Measurements from ENCODE around the gene FXN. TPM values are rescaled to one million over a fixed set of nuclear protein-coding genes. Genes with fewer than 3 reads are reported as not detected.

FXN gene
- total RNA-seq, 4 donors from 2014 or later: 2.4 to 7.3 (median 5.2) TPM

DNA sequence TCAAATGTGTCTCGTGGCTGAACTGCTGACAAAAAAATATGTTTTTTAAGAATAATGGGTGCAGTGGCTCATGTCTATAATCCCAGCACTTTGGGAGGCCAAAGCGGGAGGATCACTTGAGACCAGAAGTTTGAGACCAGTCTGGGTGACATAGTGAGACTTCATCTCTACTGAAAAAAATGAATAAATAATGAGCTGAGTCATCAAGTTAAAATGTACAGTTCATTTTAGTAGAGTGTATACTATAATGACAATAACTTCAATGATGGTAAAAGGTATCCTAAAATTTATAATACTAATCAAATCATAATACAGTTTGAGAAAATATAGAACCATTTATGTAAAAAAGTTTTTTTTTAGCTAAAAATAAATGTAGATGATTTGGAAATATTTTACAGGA, 100.6 kb downstream of the FXN start:
- WGBS, 2 donors: 93 to 95% methylated on average over 2 of the region's 2 CpGs
- no peak for TF ChIP-seq EP300 (IDR thresholded peaks at IDR 0.05)
- TF ChIP-seq, protein P1, sequence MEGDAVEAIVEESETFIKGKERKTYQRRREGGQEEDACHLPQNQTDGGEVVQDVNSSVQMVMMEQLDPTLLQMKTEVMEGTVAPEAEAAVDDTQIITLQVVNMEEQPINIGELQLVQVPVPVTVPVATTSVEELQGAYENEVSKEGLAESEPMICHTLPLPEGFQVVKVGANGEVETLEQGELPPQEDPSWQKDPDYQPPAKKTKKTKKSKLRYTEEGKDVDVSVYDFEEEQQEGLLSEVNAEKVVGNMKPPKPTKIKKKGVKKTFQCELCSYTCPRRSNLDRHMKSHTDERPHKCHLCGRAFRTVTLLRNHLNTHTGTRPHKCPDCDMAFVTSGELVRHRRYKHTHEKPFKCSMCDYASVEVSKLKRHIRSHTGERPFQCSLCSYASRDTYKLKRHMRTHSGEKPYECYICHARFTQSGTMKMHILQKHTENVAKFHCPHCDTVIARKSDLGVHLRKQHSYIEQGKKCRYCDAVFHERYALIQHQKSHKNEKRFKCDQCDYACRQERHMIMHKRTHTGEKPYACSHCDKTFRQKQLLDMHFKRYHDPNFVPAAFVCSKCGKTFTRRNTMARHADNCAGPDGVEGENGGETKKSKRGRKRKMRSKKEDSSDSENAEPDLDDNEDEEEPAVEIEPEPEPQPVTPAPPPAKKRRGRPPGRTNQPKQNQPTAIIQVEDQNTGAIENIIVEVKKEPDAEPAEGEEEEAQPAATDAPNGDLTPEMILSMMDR (IDR thresholded peaks at IDR 0.05): no peak
- TF ChIP-seq POLR2A (IDR thresholded peaks at IDR 0.05): no peak
- no peak for DNase-seq (ENCODE audit: low spot score in 2 of 2)

DNA sequence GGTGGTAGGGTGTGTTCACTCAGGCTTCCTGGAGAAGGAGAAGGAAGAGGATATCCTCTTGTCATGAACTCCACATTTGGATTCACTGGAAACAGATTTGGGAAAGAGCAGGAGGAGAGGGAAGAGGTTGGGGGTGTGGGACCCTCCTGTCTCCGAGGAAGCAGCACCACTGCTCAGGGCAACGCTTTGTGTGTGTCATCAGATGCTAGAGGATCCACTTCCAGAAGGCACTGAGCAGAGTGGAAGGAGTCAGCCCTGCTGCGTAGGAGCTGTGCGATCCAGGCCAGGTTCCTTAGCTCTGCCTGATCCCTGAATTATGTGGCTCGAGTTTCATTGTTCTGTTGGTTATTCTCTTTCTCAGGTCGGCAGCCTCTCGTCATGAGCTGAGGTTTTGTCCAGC, 101.2 kb downstream of the FXN start:
- Histone ChIP-seq H3K4me1 (peaks cover 0 to 18% (median 5%) of the 10 kb centered on the region in 4 donors), H3K27me3 (no peaks in the 10 kb centered on the region), H3K27ac (peak overlapping the region in 2 of 4 donors; percentile 10 to 64), H3K9me3 (no peaks in the 10 kb centered on the region), H3K4me3 (no peak overlapping the region), H3K36me3 (no peaks in the 10 kb centered on the region)
- DNase-seq (ENCODE audit: low spot score in 2 of 2): no peak
- TF ChIP-seq POLR2A (IDR thresholded peaks at IDR 0.05): no peak
- TF ChIP-seq EP300 (IDR thresholded peaks at IDR 0.05): no peak
- TF ChIP-seq, protein P1 (IDR thresholded peaks at IDR 0.05): no peak
- 64 to 68% methylated on average over 7 of the region's 7 CpGs for WGBS, 2 donors

More for the DNA sequence above, 100.6 kb downstream of the FXN start:
- H3K36me3 ChIP-seq: no peaks in the 10 kb centered on the region
- peak overlapping the region in 1 of 4 donors; percentile 64 for H3K27ac ChIP-seq
- no peak overlapping the region for H3K4me3 ChIP-seq
- no peaks in the 10 kb centered on the region for H3K27me3 ChIP-seq
- no peaks in the 10 kb centered on the region for H3K9me3 ChIP-seq
- H3K4me1 ChIP-seq: peaks cover 0 to 21% (median 8%) of the 10 kb centered on the region in 4 donors

DNA sequence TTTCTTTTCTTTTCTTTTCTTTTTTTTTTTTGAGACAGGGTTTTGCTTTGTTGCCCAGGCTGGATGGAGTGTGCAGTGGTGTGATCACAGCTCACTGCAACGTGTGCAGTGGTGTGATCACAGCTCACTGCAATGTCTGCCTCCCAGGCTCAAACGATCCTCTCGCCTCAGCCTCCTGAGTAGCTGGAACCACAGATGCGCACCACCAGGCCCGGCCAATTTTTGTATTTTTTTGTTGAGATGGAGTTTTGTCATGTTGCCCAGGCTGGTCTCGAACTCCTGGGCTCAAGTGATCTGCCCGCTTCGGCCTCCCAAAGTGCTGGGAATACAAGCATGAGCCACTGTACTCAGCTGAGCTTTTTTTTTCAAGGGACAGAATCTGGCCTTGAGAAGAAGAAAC, 101.8 kb downstream of the FXN start:
- H3K27me3 ChIP-seq: no peaks in the 10 kb centered on the region
- 92 to 95% methylated on average over 8 of the region's 8 CpGs for WGBS, 2 donors
- TF ChIP-seq, protein P1 (IDR thresholded peaks at IDR 0.05): no peak
- no peak for TF ChIP-seq POLR2A (IDR thresholded peaks at IDR 0.05)
- no peak for TF ChIP-seq EP300 (IDR thresholded peaks at IDR 0.05)
- no peaks in the 10 kb centered on the region for H3K36me3 ChIP-seq
- H3K4me3 ChIP-seq: no peak overlapping the region
- H3K9me3 ChIP-seq: no peaks in the 10 kb centered on the region
- no peak overlapping the region for H3K27ac ChIP-seq
- H3K4me1 ChIP-seq: peaks cover 0 to 18% (median 5%) of the 10 kb centered on the region in 4 donors
- DNase-seq (ENCODE audit: low spot score in 2 of 2): no peak

DNA sequence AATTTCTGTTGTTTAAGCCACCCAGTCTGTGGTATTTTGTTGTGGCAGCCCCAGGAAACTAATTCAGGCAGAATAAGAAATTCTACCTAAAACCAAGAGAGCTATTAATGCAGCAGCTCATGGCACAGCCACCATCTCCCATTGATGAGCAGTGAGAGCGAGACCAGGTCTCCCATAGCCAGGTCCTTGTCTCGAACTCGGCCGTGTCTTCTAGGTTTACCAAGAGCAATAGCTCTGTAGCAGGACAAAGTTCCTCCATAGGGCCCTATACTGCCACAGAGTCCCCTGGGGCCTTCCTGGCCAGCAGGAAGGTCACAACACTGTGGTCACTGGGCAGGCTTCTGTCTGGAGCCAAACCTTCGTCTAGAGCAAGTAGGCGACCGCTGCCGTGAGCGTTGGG, 104.0 kb downstream of the FXN start:
- H3K4me1 ChIP-seq: peaks cover 0 to 24% (median 8%) of the 10 kb centered on the region in 4 donors
- H3K27ac ChIP-seq: no peak overlapping the region
- no peaks in the 10 kb centered on the region for H3K36me3 ChIP-seq
- WGBS, 2 donors: 84 to 94% methylated on average over 9 of the region's 9 CpGs
- no peaks in the 10 kb centered on the region for H3K9me3 ChIP-seq
- no peak for DNase-seq (ENCODE audit: low spot score in 2 of 2)
- no peaks in the 10 kb centered on the region for H3K27me3 ChIP-seq
- TF ChIP-seq EP300 (IDR thresholded peaks at IDR 0.05): no peak
- H3K4me3 ChIP-seq: no peak overlapping the region

DNA sequence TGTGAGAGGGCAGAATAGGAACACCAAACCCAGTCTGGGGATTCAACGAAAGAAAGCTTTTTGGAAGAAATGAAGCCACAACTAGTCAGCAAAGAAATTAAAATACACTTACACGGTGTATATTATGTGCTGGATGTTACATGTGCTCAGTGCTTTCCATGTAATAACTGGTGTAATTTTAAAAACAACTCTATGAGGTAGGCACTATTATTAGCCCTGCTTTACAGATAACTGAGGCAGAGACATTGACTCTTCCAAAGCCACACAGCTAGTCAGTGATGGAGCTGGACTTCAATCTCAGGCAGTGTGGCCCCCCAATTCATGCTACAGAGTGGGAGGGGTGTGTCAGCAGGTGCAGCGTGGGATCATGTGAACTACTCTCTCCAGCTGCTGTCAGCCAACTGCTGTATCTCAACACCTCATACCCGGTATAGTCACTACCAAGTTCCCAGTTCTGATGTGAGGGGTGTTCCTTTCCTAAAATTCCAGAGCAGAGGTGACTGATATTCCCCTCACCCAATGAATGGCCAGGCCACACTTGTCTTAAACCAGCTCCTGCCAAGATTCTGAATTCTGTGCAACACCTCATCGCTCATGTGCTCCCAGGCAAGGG, 104.7 kb downstream of the FXN start:
- TF ChIP-seq, protein P1 (IDR thresholded peaks at IDR 0.05): no peak
- TF ChIP-seq EP300 (IDR thresholded peaks at IDR 0.05): no peak
- TF ChIP-seq POLR2A (IDR thresholded peaks at IDR 0.05): no peak
- no peaks in the 10 kb centered on the region for H3K9me3 ChIP-seq
- no peaks in the 10 kb centered on the region for H3K36me3 ChIP-seq
- no peak overlapping the region for H3K27ac ChIP-seq
- no peak overlapping the region for H3K4me3 ChIP-seq
- H3K4me1 ChIP-seq: peaks cover 0 to 24% (median 8%) of the 10 kb centered on the region in 4 donors
- WGBS, 2 donors: 80 to 90% methylated on average over 5 of the region's 5 CpGs
- no peaks in the 10 kb centered on the region for H3K27me3 ChIP-seq
- no peak for DNase-seq (ENCODE audit: low spot score in 2 of 2)
